Measurements from ENCODE around the gene QARS1. TPM values are rescaled to one million over a fixed set of nuclear protein-coding genes. Genes with fewer than 3 reads are reported as not detected.
A peak's percentile ranks its signal among the peaks of the same experiment; 100 is the strongest.

The QARS1 gene
- total RNA-seq, 2 experiments from 2014 or later, result 240 to 342 TPM

- CTCF ChIA-PET, result interaction anchor here (0.8 kb wide), 1 partner anchor 28 kb away, joined by 3 read pairs; no protein-coding TSS in a partner anchor
- no peak overlapping the region for H3K27ac Mint-ChIP-seq
- no peaks in the 10 kb centered on the region for H3K36me3 Mint-ChIP-seq (ENCODE audit: low read depth)
- peaks cover 6% of the 10 kb centered on the region for H3K4me1 Mint-ChIP-seq
- POLR2A ChIA-PET, result no interaction called here
- DNase-seq, result no peak
- H3K4me3 Mint-ChIP-seq, result no peak overlapping the region
- ATAC-seq, result no peak
- peaks cover 15% of the 10 kb centered on the region for H3K27me3 Mint-ChIP-seq
- intact Hi-C loops (cut with DNase I, micrococcal nuclease), result no loop called here
- no peaks in the 10 kb centered on the region for H3K9me3 Mint-ChIP-seq (ENCODE audit: low read depth)
Measured at GRCh38 chr3:49131576-49131975, 27.0 kb upstream of the QARS1 start.

- CTCF ChIA-PET, result no interaction called here
- DNase-seq (no peak), ATAC-seq (no peak)
- intact Hi-C loops (cut with DNase I, micrococcal nuclease), result no loop called here
- Mint-ChIP-seq H3K4me3 (no peak overlapping the region), H3K27ac (no peak overlapping the region), H3K9me3 (ENCODE audit: low read depth) (no peaks in the 10 kb centered on the region), H3K27me3 (peaks cover 15% of the 10 kb centered on the region), H3K36me3 (ENCODE audit: low read depth) (no peaks in the 10 kb centered on the region), H3K4me1 (peaks cover 6% of the 10 kb centered on the region)
- POLR2A ChIA-PET, result interaction anchor here (0.6 kb wide), 1 partner anchor 58 kb away, joined by 7 read pairs; no protein-coding TSS in a partner anchor
Measured at GRCh38 chr3:49131040-49131439, 26.5 kb upstream of the QARS1 start.

- intact Hi-C loops (cut with DNase I, micrococcal nuclease), result loop anchor here in 1 of 2 experiments (5.0 kb wide), 1 partner anchor 823 kb away; the partner anchor contains the start of gene NME6
- Mint-ChIP-seq H3K4me3 (no peak overlapping the region), H3K36me3 (ENCODE audit: low read depth) (no peaks in the 10 kb centered on the region), H3K9me3 (ENCODE audit: low read depth) (no peaks in the 10 kb centered on the region), H3K27me3 (no peaks in the 10 kb centered on the region), H3K4me1 (peaks cover 9% of the 10 kb centered on the region), H3K27ac (no peak overlapping the region)
- CTCF ChIA-PET, result interaction anchor here (0.8 kb wide), 1 partner anchor 14 kb away, joined by 3 read pairs; no protein-coding TSS in a partner anchor
- POLR2A ChIA-PET, result no interaction called here
- no peak for ATAC-seq
- no peak for DNase-seq
Measured at GRCh38 chr3:49124991-49125670, 20.6 kb upstream of the QARS1 start.

GRCh38 chr3:49124203-49124602 lies 19.6 kb upstream of the QARS1 start:
- ATAC-seq (no peak), DNase-seq (no peak)
- CTCF ChIA-PET, result interaction anchor here (0.6 to 1.5 kb wide), 2 partner anchors 47 to 529 kb away, joined by 3 to 4 read pairs; partner anchors contain the start of gene KLHDC8B
- H3K4me3 Mint-ChIP-seq, result no peak overlapping the region
- no peaks in the 10 kb centered on the region for H3K36me3 Mint-ChIP-seq (ENCODE audit: low read depth)
- POLR2A ChIA-PET, result no interaction called here
- H3K27me3 Mint-ChIP-seq, result no peaks in the 10 kb centered on the region
- H3K27ac Mint-ChIP-seq, result no peak overlapping the region
- H3K9me3 Mint-ChIP-seq (ENCODE audit: low read depth), result no peaks in the 10 kb centered on the region
- H3K4me1 Mint-ChIP-seq, result peaks cover 15% of the 10 kb centered on the region
- intact Hi-C loops (cut with DNase I, micrococcal nuclease), result loop anchor here in 1 of 2 experiments (5.0 kb wide), 1 partner anchor 822 kb away; the partner anchor contains the start of gene NME6

- Mint-ChIP-seq H3K4me1 (peaks cover 19% of the 10 kb centered on the region), H3K36me3 (ENCODE audit: low read depth) (peaks cover 5% of the 10 kb centered on the region), H3K9me3 (ENCODE audit: low read depth) (no peaks in the 10 kb centered on the region), H3K4me3 (no peak overlapping the region), H3K27me3 (no peaks in the 10 kb centered on the region), H3K27ac (no peak overlapping the region)
- POLR2A ChIA-PET, result interaction anchor here (0.6 kb wide), 1 partner anchor 693 kb away, joined by 3 read pairs; no protein-coding TSS in a partner anchor
- CTCF ChIA-PET, result interaction anchor here (1.5 kb wide), 1 partner anchor 48 kb away, joined by 4 read pairs; the partner anchor contains the start of gene KLHDC8B
- no peak for DNase-seq
- intact Hi-C loops (cut with DNase I, micrococcal nuclease), result loop anchor here in 1 of 2 experiments (5.0 kb wide), 1 partner anchor 821 kb away; the partner anchor contains the start of gene NME6
- ATAC-seq, result no peak
Measured at GRCh38 chr3:49123687-49124086, 19.1 kb upstream of the QARS1 start.

GRCh38 chr3:49122886-49123545 lies 18.5 kb upstream of the QARS1 start:
- Mint-ChIP-seq H3K36me3 (ENCODE audit: low read depth) (peaks cover 7% of the 10 kb centered on the region), H3K4me1 (peaks cover 19% of the 10 kb centered on the region), H3K27me3 (no peaks in the 10 kb centered on the region), H3K9me3 (ENCODE audit: low read depth) (no peaks in the 10 kb centered on the region), H3K4me3 (no peak overlapping the region), H3K27ac (no peak overlapping the region)
- POLR2A ChIA-PET, result interaction anchor here (0.6 kb wide), 1 partner anchor 694 kb away, joined by 3 read pairs; no protein-coding TSS in a partner anchor
- CTCF ChIA-PET, result interaction anchor here (1.5 to 1.6 kb wide), 2 partner anchors 41 to 49 kb away, joined by 4 to 5 read pairs; partner anchors contain the start of gene KLHDC8B
- ATAC-seq (no peak), DNase-seq (no peak)
- intact Hi-C loops (cut with DNase I, micrococcal nuclease), result loop anchor here in 1 of 2 experiments (5.0 kb wide), 1 partner anchor 821 kb away; the partner anchor contains the start of gene NME6

- ChIA-PET CTCF (interaction anchor here (1.6 kb wide), 1 partner anchor 42 kb away, joined by 5 read pairs; no protein-coding TSS in a partner anchor), POLR2A (no interaction called here)
- Mint-ChIP-seq H3K27me3 (no peaks in the 10 kb centered on the region), H3K9me3 (ENCODE audit: low read depth) (no peaks in the 10 kb centered on the region), H3K4me3 (no peak overlapping the region), H3K27ac (no peak overlapping the region), H3K36me3 (ENCODE audit: low read depth) (peaks cover 11% of the 10 kb centered on the region), H3K4me1 (peaks cover 19% of the 10 kb centered on the region)
- ATAC-seq (no peak), DNase-seq (no peak)
- intact Hi-C loops (cut with DNase I, micrococcal nuclease), result loop anchor here in 1 of 2 experiments (5.0 kb wide), 1 partner anchor 820 kb away; the partner anchor contains the start of gene NME6
Measured at GRCh38 chr3:49122451-49122850, 17.9 kb upstream of the QARS1 start.

GRCh38 chr3:49122022-49122421 lies 17.5 kb upstream of the QARS1 start:
- ATAC-seq, result no peak
- H3K9me3 Mint-ChIP-seq (ENCODE audit: low read depth), result no peaks in the 10 kb centered on the region
- H3K27ac Mint-ChIP-seq, result peak overlapping the region; percentile 38
- POLR2A ChIA-PET, result no interaction called here
- intact Hi-C loops (cut with DNase I, micrococcal nuclease), result loop anchor here in 1 of 2 experiments (5.0 kb wide), 1 partner anchor 820 kb away; the partner anchor contains the start of gene NME6
- H3K27me3 Mint-ChIP-seq, result no peaks in the 10 kb centered on the region
- H3K36me3 Mint-ChIP-seq (ENCODE audit: low read depth), result peaks cover 11% of the 10 kb centered on the region
- no peak for DNase-seq
- CTCF ChIA-PET, result interaction anchor here (1.6 kb wide), 1 partner anchor 42 kb away, joined by 5 read pairs; no protein-coding TSS in a partner anchor
- H3K4me1 Mint-ChIP-seq, result peaks cover 19% of the 10 kb centered on the region
- H3K4me3 Mint-ChIP-seq, result no peak overlapping the region

GRCh38 chr3:49121132-49121736 lies 16.7 kb upstream of the QARS1 start:
- ATAC-seq, result no peak
- Mint-ChIP-seq H3K4me1 (peaks cover 19% of the 10 kb centered on the region), H3K27ac (peak overlapping the region; percentile 64), H3K27me3 (no peaks in the 10 kb centered on the region), H3K4me3 (peak overlapping the region; percentile 87), H3K9me3 (ENCODE audit: low read depth) (no peaks in the 10 kb centered on the region), H3K36me3 (ENCODE audit: low read depth) (peaks cover 15% of the 10 kb centered on the region)
- ChIA-PET POLR2A (interaction anchor here (0.7 to 1.5 kb wide), 4 partner anchors 12 to 404 kb away, joined by 4 to 22 read pairs (median 4); partner anchors contain the start of genes IP6K2 and QRICH1), CTCF (interaction anchor here (1.0 to 3.3 kb wide), 5 partner anchors 16 to 49 kb away, joined by 4 to 26 read pairs (median 5); partner anchors contain the start of gene QRICH1)
- no peak for DNase-seq
- intact Hi-C loops (cut with DNase I, micrococcal nuclease), result loop anchor here (2.0 to 5.0 kb wide), 3 partner anchors 16 to 819 kb away; partner anchors contain the start of genes IMPDH2 (in 1 of the 2), NME6 (in 1 of the 2) and QARS1 (in 1 of the 2)

- CTCF ChIA-PET, result interaction anchor here (1.0 to 3.3 kb wide), 4 partner anchors 15 to 50 kb away, joined by 4 to 26 read pairs (median 6); partner anchors contain the start of gene QRICH1
- H3K36me3 Mint-ChIP-seq (ENCODE audit: low read depth), result peaks cover 21% of the 10 kb centered on the region
Measured at GRCh38 chr3:49120438-49121131, 16.0 kb upstream of the QARS1 start, which contains the start of gene USP19. Gene USP19 (minus strand): TSS chr3:49120823. CDS start chr3:49119145, 1,678 bp downstream.

More at GRCh38 chr3:49120438-49121131, 16.0 kb upstream of the QARS1 start, which contains the start of gene USP19:
- ATAC-seq (peak; percentile 97), DNase-seq (peak; percentile 97)
- Mint-ChIP-seq H3K27me3 (no peaks in the 10 kb centered on the region), H3K27ac (peak within 1 kb of the TSS; percentile 88), H3K4me1 (peaks cover 19% of the 10 kb centered on the region), H3K4me3 (peak within 1 kb of the TSS; percentile 87), H3K9me3 (ENCODE audit: low read depth) (no peaks in the 10 kb centered on the region)
- POLR2A ChIA-PET, result interaction anchor here (0.6 to 1.5 kb wide), 5 partner anchors 11 to 404 kb away, joined by 4 to 22 read pairs (median 4); partner anchors contain the start of genes IP6K2 and QRICH1
- intact Hi-C loops (cut with DNase I, micrococcal nuclease), result loop anchor here (1.0 to 5.0 kb wide), 13 partner anchors 16 to 818 kb away; partner anchors contain the start of genes QARS1 (in 2 of the 2), QRICH1 (in 2 of the 2), APEH (in 1 of the 2) and C3orf62 (in 1 of the 2)
